HG03045 (cell line): Measurements from ENCODE around the gene BMP3.

Experiments
- ATAC-seq: cut with Tn5 transposase; IDR thresholded peaks from one replicate; pipeline ENCODE4 v1.9.1; 2021; ENCODE audit warnings: mild to moderate bottlenecking, moderate library complexity; ENCODE audit not compliant: unreplicated experiment

Gene BMP3

DNA sequence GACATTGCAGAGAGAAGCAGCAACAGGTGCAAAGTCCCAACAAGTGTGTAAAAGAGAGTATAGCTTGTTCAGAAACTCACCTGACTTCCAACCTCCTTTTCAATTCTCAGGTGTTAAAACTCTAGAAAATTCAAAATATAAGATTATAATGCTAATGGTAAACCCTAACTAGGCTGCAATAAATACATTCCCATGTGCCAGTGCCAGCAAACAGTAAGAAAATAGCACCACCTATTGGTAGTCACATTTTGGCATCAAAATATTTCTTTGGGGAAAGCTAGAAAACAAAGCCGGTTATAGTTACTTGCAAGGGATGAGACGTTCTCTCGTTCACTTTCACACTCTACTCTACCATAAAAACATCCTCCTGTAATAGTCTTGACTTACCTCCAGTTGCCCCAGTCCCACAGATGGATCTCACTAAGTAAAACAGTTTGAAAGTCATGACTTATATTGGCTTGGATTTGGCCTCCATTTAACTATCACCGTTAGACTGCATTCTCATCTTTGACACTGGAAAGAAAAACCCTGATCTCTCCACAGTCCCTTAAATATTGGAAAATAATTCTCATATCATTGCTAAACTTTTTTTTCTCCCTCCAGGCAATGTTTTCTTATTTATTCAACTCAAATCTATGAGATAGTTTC, 9.6 kb downstream of the BMP3 start:
- no peak for ATAC-seq

- ATAC-seq, result no peak
Observed at GRCh38 chr4:81042578-81043365, 12.3 kb downstream of the BMP3 start.

DNA sequence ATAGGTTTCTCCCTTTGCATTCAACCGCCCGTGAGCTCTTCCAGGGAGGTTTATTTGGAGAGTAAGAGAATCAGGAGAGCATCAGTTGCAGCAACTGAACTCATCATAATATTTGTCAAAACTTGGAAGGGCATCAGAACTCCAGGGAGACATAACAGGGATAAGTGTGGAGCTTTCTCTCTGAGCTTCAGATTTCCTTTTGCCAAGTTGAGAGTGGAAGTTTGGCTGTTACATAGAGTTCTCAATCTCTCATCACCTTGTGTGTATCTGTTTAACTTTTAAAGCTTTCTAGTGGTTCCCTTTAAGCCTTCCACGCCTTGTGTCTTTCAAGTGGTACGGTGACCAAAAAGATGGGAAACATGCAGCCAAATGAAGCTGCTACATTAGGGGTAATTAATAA, 18.8 kb downstream of the BMP3 start:
- ATAC-seq, result no peak

- no peak for ATAC-seq
Observed at GRCh38 chr4:81049907-81050306, 19.4 kb downstream of the BMP3 start.

- ATAC-seq, result peak; percentile 99
Observed at GRCh38 chr4:81052119-81053068, 21.9 kb downstream of the BMP3 start.

DNA sequence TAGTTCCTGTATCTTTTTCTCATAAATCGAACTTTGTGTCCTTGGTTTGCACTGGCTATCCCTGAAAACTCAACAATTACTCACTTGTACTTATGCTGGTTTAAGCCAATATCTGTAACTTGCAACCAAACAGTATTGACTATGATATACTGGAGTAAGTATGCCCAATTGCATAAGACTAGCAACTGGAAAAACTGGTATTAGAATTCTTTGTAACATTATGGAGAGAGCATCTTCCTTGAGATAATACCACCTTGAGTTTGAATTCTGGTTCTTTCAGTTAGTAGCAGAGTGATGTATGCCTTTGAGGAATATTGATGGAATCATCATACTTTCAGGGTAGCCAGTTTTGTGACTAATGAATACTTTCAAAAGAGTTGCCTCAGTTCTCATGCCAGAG, 28.1 kb downstream of the BMP3 start:
- no peak for ATAC-seq

GRCh38 chr4:81060587-81061343, 30.3 kb downstream of the BMP3 start:
- ATAC-seq, result no peak

- no peak for ATAC-seq
Observed at GRCh38 chr4:81061344-81061730, 30.8 kb downstream of the BMP3 start.

DNA sequence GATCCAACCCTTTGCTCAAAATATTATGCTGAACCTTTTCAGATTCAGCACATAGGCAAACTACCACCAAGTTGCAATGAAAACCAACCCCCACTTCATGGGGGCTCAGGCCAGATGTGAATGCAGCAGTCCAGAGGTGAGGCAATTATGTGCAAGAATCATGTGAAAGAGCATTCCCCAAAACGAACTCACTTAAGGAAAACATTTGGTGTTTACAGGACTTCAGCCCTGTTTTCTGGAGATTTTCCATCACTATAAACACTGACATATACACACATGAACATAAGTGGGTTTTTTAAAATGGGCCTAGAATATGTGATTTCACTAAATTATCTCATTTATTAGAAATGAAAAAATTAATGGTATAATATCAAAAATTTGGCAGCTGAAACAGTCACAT, 31.5 kb downstream of the BMP3 start:
- ATAC-seq, result no peak

GRCh38 chr4:81065446-81065845, 34.9 kb downstream of the BMP3 start:
- ATAC-seq, result no peak

DNA sequence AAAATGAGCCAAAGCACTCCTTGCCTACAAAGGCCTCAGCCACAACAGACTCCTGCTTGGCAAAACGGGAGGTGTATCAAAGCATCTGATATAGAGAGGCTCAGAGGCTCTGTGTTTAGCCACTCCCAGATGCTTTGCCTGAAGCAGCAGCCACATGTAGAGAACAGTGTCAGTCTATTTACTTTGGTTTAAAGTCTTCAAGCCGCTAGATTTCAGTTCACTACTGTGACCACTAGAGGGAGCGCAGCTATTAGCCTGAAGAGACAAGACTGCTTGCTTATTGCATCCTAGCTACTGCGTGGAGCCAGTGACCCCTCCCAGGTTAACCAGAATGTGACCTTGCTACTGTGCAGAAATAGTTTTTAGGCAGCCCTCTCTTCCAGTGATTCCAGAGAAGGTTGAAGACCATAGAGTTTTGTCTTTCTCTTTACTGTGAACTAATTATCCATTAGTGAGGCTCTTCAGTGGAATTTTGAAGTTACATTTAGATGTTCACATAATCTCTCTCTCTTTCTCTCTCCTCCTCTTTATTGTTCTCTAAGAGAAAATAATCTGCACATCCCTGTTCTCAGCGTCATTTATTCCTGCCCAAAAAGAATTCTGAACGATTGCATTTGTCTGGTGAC, 39.3 kb downstream of the BMP3 start:
- peak; percentile 93 for ATAC-seq

GRCh38 chr4:81071013-81071412, 40.5 kb downstream of the BMP3 start:
- ATAC-seq, result no peak

DNA sequence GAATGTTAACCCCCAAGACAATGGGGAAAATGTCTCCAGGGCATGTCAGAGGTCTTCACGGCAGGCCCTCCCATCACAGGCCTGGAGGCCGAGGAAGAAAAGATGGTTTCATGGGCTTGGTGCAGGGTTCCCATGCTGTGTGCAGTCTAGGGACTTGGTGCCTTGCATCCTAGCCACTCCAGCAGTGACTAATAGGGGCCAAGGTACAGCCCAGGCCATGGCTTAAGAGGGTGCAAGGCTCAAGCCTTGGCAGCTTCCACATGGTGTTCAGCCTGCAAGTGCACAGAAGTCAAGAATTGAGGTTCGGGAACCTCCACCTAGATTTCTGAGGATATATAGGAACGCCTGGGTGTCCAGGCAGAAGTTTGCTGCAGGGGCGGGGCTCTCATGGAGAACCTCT, 50.6 kb downstream of the BMP3 start:
- no peak for ATAC-seq

DNA sequence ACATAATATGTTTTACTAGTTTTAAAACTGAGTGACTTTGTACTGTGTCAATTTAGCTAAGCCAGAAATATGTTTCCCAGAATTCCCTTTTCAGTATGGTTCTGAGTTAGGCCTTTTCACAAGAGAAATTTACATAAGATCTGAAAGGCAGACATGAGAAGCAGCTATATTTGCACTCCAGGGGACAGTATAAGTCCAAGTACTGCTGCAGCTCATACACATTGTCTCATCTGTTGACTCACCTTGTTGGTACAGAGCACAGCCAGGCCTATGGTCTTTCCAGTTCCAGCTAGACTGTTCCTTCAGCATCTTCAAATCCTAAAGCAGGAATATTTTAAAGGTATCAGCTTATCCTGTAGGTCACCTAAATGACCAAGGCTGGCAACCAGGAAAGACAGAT, 53.5 kb downstream of the BMP3 start:
- ATAC-seq, result no peak

- no peak for ATAC-seq
Observed at GRCh38 chr4:81084634-81085033, 54.1 kb downstream of the BMP3 start.

GRCh38 chr4:81085291-81085690, 54.8 kb downstream of the BMP3 start:
- no peak for ATAC-seq

DNA sequence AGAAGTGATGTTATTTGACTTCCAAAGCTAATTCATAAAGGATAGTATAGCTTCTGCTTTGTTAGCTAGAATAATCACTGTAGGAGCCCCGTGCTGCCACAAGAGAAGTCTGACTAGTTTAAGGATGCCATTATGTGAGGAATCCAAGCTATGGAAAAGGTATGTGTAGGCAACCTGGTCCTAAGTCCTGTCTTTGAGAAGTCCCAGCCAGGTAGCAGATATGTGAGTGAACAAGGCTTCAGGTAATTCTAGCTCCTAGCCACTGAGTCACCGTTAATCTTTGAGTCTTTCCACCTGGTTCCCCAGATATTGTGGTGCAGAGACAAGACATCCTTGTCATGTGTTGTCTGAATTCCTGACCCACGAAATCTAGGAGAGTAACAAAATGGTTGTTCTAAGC, 55.5 kb downstream of the BMP3 start:
- ATAC-seq, result no peak

DNA sequence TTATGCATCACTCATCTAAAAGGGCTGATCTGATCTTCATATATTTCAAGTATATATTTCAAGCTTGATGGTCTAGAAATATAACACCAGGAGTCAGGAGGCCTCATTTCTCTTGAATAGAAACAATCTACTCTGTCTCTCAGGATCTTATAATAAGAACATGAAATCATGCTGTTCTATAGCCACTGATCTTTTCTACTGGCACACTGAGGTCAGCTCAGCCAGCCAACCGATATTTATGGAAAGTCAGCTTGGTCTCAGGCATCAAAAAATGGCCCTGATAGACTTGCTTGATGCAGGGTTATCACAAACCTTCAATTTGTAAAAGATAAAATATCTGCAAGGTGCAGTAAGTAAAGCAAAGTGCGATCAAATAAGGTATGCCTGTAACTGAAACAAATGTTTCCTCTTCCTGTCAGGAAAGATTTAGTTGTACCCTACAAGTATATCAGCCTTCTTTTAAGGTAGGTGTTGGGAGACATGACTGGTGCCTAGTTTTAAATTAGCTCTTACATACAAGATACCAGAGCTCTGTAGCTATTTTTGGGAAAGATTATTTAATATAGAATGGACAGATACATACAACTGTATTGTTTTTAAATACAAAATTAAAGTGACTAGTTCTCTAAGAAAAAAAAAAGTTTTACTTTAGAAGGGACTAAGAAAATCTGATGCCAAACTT, 63.4 kb downstream of the BMP3 start:
- no peak for ATAC-seq

DNA sequence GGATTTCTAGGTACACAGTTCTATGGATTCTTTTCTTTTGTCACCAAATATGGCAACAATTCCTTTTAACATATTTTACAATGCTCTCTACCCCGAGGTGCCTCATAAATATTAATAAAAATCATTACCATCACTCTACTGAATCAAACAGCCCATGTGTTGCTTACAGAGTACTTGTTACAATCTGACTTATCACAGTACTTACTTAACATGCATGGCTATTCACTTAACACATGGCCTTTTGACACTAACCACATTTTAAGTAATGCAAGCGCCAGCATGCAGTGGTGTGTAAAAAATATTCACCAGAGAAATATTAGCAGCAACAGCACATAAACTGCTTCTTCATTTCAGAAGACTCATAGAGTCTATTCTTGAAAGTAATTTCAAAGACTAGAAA, 64.9 kb downstream of the BMP3 start:
- ATAC-seq, result no peak

- ATAC-seq, result no peak
Observed at GRCh38 chr4:81096566-81096965, 66.1 kb downstream of the BMP3 start.
